ENCODE results near the gene TMEM14B. TPM values are rescaled to one million over a fixed set of nuclear protein-coding genes. Genes with fewer than 3 reads are reported as not detected.

The TMEM14B gene
- total RNA-seq, 1 donor from 2014 or later, result 62.3 TPM

- Mint-ChIP-seq H3K9me3 (ENCODE audit: unreplicated experiment) (peaks cover 6% of the 10 kb centered on the region), H3K4me3 (ENCODE audit: unreplicated experiment) (no peak overlapping the region), H3K27ac (ENCODE audit: unreplicated experiment) (no peak overlapping the region), H3K4me1 (ENCODE audit: low read depth, unreplicated experiment) (peaks cover 21% of the 10 kb centered on the region), H3K36me3 (ENCODE audit: unreplicated experiment) (peaks cover 7% of the 10 kb centered on the region), H3K27me3 (ENCODE audit: unreplicated experiment) (peaks cover 5% of the 10 kb centered on the region)
- no peak for DNase-seq
- no peak for TF ChIP-seq CTCF (IDR thresholded peaks at IDR 0.05; ENCODE audit: partially characterized antibody, unreplicated experiment)
These were observed 8.5 kb downstream of the TMEM14B start for GRCh38 chr6:10756085-10756484.

- H3K4me1 Mint-ChIP-seq (ENCODE audit: low read depth, unreplicated experiment), result peaks cover 21% of the 10 kb centered on the region
- H3K27me3 Mint-ChIP-seq (ENCODE audit: unreplicated experiment), result peaks cover 5% of the 10 kb centered on the region
- DNase-seq, result no peak
- no peaks in the 10 kb centered on the region for H3K36me3 Mint-ChIP-seq (ENCODE audit: unreplicated experiment)
- no peak overlapping the region for H3K4me3 Mint-ChIP-seq (ENCODE audit: unreplicated experiment)
- peak overlapping the region; percentile 69 for H3K27ac Mint-ChIP-seq (ENCODE audit: unreplicated experiment)
- TF ChIP-seq CTCF (IDR thresholded peaks at IDR 0.05; ENCODE audit: partially characterized antibody, unreplicated experiment), result peak; percentile 75
- peaks cover 6% of the 10 kb centered on the region for H3K9me3 Mint-ChIP-seq (ENCODE audit: unreplicated experiment)
These were observed 11.8 kb downstream of the TMEM14B start for GRCh38 chr6:10759312-10759839.

GRCh38 chr6:10759884-10760329 lies 12.3 kb downstream of the TMEM14B start:
- no peak for TF ChIP-seq CTCF (IDR thresholded peaks at IDR 0.05; ENCODE audit: partially characterized antibody, unreplicated experiment)
- Mint-ChIP-seq H3K27me3 (ENCODE audit: unreplicated experiment) (peaks cover 5% of the 10 kb centered on the region), H3K36me3 (ENCODE audit: unreplicated experiment) (no peaks in the 10 kb centered on the region), H3K4me3 (ENCODE audit: unreplicated experiment) (peak overlapping the region; percentile 21), H3K27ac (ENCODE audit: unreplicated experiment) (peak overlapping the region; percentile 69), H3K4me1 (ENCODE audit: low read depth, unreplicated experiment) (peaks cover 20% of the 10 kb centered on the region), H3K9me3 (ENCODE audit: unreplicated experiment) (peaks cover 6% of the 10 kb centered on the region)
- no peak for DNase-seq

GRCh38 chr6:10763006-10763405 lies 15.4 kb downstream of the TMEM14B start:
- H3K27me3 Mint-ChIP-seq (ENCODE audit: unreplicated experiment), result no peaks in the 10 kb centered on the region
- H3K4me3 Mint-ChIP-seq (ENCODE audit: unreplicated experiment), result no peak overlapping the region
- H3K27ac Mint-ChIP-seq (ENCODE audit: unreplicated experiment), result no peak overlapping the region
- H3K9me3 Mint-ChIP-seq (ENCODE audit: unreplicated experiment), result peaks cover 4% of the 10 kb centered on the region
- DNase-seq, result no peak
- H3K36me3 Mint-ChIP-seq (ENCODE audit: unreplicated experiment), result no peaks in the 10 kb centered on the region
- H3K4me1 Mint-ChIP-seq (ENCODE audit: low read depth, unreplicated experiment), result peaks cover 16% of the 10 kb centered on the region
- TF ChIP-seq CTCF (IDR thresholded peaks at IDR 0.05; ENCODE audit: partially characterized antibody, unreplicated experiment), result no peak

- peaks cover 1% of the 10 kb centered on the region for H3K9me3 Mint-ChIP-seq (ENCODE audit: unreplicated experiment)
- H3K4me3 Mint-ChIP-seq (ENCODE audit: unreplicated experiment), result no peak overlapping the region
- H3K36me3 Mint-ChIP-seq (ENCODE audit: unreplicated experiment), result no peaks in the 10 kb centered on the region
- no peaks in the 10 kb centered on the region for H3K27me3 Mint-ChIP-seq (ENCODE audit: unreplicated experiment)
- TF ChIP-seq CTCF (IDR thresholded peaks at IDR 0.05; ENCODE audit: partially characterized antibody, unreplicated experiment), result no peak
- no peaks in the 10 kb centered on the region for H3K4me1 Mint-ChIP-seq (ENCODE audit: low read depth, unreplicated experiment)
- DNase-seq, result no peak
- no peak overlapping the region for H3K27ac Mint-ChIP-seq (ENCODE audit: unreplicated experiment)
These were observed 21.8 kb downstream of the TMEM14B start for GRCh38 chr6:10769419-10769818.
